T-helper 1 cell treated with Interleukin-12 subunit alpha and Interleukin-12 subunit beta and Interleukin-4 antibody, amounts not matched to agents 30 μg/mL and 1 μg/mL, for 36 hours (primary cell): ENCODE data around the gene ZC3H7B.

Source experiments
- H3K27ac Mint-ChIP-seq: one replicate; pipeline ENCODE4 v1.8.0; 2021; ENCODE audit warnings: mild to moderate bottlenecking, mixed read lengths
- H3K27me3 Mint-ChIP-seq: one replicate; pipeline ENCODE4 v1.8.0; 2021; ENCODE audit warnings: low read depth, mixed read lengths
- H3K36me3 Mint-ChIP-seq: one replicate; pipeline ENCODE4 v1.8.0; 2021; ENCODE audit warnings: low read depth, mixed read lengths
- H3K4me1 Mint-ChIP-seq: one replicate; pipeline ENCODE4 v1.8.0; 2021; ENCODE audit warnings: low read depth, mixed read lengths
- H3K4me3 Mint-ChIP-seq: one replicate; pipeline ENCODE4 v1.8.0; 2021; ENCODE audit warnings: mild to moderate bottlenecking, moderate library complexity, mixed read lengths
- H3K9me3 Mint-ChIP-seq: one replicate; pipeline ENCODE4 v1.8.0; 2021; ENCODE audit warnings: mixed read lengths

The ZC3H7B gene

DNA sequence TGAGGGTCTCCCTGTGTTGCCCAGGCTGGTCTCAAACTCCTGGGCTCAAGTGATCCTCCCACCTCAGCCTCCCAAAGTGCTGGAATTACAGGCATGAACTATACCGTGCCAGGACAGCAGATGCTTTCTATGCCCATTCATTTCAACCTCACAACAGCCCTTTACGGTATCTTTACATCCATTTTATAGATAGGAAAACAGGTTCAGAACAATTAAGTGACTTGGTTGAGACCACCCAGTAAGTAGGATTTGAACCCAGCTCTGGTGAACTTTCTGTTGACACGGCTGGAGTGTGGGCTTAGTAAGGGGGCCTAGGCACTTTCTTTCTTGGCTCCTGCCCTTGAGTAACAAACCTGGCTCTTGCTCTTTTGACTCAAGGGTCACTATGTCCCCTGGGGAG lies 106.1 kb downstream of the ZC3H7B start:
- Mint-ChIP-seq H3K9me3 (no peaks in the 10 kb centered on the region), H3K4me1 (peaks cover 13% of the 10 kb centered on the region), H3K27ac (no peak overlapping the region), H3K27me3 (peaks cover 3% of the 10 kb centered on the region), H3K36me3 (no peaks in the 10 kb centered on the region), H3K4me3 (no peak overlapping the region)

DNA sequence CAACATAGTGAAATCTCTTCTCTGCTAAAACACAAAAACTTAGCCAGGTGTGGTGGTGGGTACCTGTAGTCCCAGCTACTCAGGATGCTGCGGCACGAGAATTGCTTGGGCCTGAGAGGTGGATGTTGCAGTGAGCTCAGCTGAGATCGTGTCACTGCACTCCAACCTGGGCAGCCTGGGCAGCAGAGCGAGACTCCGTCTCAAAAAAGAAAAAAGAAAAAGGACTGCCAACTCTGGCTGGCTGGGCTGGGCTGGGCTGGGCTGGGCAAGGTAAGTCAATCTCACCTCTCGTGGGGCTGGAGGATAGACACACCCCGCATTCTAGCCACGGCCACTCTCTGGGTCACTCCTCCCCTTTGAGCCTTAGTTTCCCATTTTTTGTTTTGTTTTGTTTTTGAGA lies 107.3 kb downstream of the ZC3H7B start:
- no peak overlapping the region for H3K4me3 Mint-ChIP-seq

More for the DNA sequence above, 107.3 kb downstream of the ZC3H7B start:
- Mint-ChIP-seq H3K9me3 (no peaks in the 10 kb centered on the region), H3K36me3 (no peaks in the 10 kb centered on the region), H3K27ac (no peak overlapping the region), H3K27me3 (peaks cover 1% of the 10 kb centered on the region), H3K4me1 (peaks cover 19% of the 10 kb centered on the region)
